Activated B cell treated with CpG ODN at 0.5 μM for 24 hours (primary cell): ENCODE results near the gene PTTG1. TPM values are rescaled to one million over a fixed set of nuclear protein-coding genes. Genes with fewer than 3 reads are reported as not detected.

Experiments
- ATAC-seq: fragments of 200-7000 bp; cut with Tn5 transposase; one replicate; pipeline ENCODE4 v1.10.0; 2021; ENCODE audit warnings: low read depth, mild to moderate bottlenecking, moderate library complexity
- CTCF ChIA-PET: fragments of 350-600 bp; sonication (Branson Sonifier 250); formaldehyde crosslinking; loops from one replicate; lab custom pipeline; 2021; ENCODE audit warnings: antibody characterized with exemption; lab: Charles Lee
- POLR2A ChIA-PET: fragments of 350-600 bp; sonication (Branson Sonifier 250); formaldehyde crosslinking; loops from one replicate; lab custom pipeline; 2021; ENCODE audit warnings: antibody characterized with exemption; lab: Charles Lee
- DNase-seq: peaks from one replicate; pipeline ENCODE4 v3.0.0; 2022
- H3K27ac Mint-ChIP-seq: one replicate; pipeline ENCODE4 v1.8.0; 2020; ENCODE audit warnings: mixed read lengths
- H3K27me3 Mint-ChIP-seq: one replicate; pipeline ENCODE4 v1.8.0; 2021; ENCODE audit warnings: mixed read lengths
- H3K36me3 Mint-ChIP-seq: one replicate; pipeline ENCODE4 v1.8.0; 2021; ENCODE audit warnings: low read depth, mixed read lengths
- H3K4me1 Mint-ChIP-seq: one replicate; pipeline ENCODE4 v1.8.0; 2021; ENCODE audit warnings: mixed read lengths
- H3K4me3 Mint-ChIP-seq: one replicate; pipeline ENCODE4 v1.8.0; 2020; ENCODE audit warnings: mild to moderate bottlenecking, mixed read lengths
- H3K9me3 Mint-ChIP-seq: one replicate; pipeline ENCODE4 v1.8.0; 2020; ENCODE audit warnings: mixed read lengths
- CTCF ChIP-seq: fragments of 200-600 bp; IDR thresholded peaks from one replicate; pipeline ENCODE4 v1.8.0; 2022; ENCODE audit warnings: antibody characterized with exemption, mild to moderate bottlenecking
- intact Hi-C: fragments of 100-400 bp; cut with micrococcal nuclease; formaldehyde crosslinking; loops from one replicate; pipeline ENCODE4 v1.15.1; 2024
- total RNA-seq: library from RNA; stranded (reverse); gene quantifications from 2 replicates; pipeline ENCODE4 v1.2.3, GENCODE V29; 2022

The PTTG1 gene
- total RNA-seq = 15.3 and 16.8 TPM in 2 replicates

- Mint-ChIP-seq H3K27me3 (no peaks in the 10 kb centered on the region), H3K36me3 (peaks cover 16% of the 10 kb centered on the region), H3K27ac (peak within 1 kb of the TSS; percentile 94), H3K4me1 (peaks cover 80% of the 10 kb centered on the region), H3K9me3 (no peaks in the 10 kb centered on the region), H3K4me3 (peak within 1 kb of the TSS; percentile 92)
- intact Hi-C loops = no loop called here
- CTCF ChIA-PET = interaction anchor here (0.6 to 3.9 kb wide), 4 partner anchors 17 to 214 kb away, joined by 3 to 33 read pairs (median 4); no protein-coding TSS in a partner anchor
- TF ChIP-seq CTCF = no peak
- DNase-seq (peak; percentile 88), ATAC-seq (peak; percentile 70)
- POLR2A ChIA-PET = interaction anchor here (0.6 to 2.6 kb wide), 8 partner anchors 12 to 413 kb away, joined by 3 to 27 read pairs (median 5); partner anchors contain the start of genes FAM200C, PWWP2A and TTC1
These were observed at the start of gene PTTG1 for GRCh38 chr5:160421625-160422258. TSS of gene PTTG1 (plus strand) at chr5:160421855. CDS start at chr5:160422313, 458 bp downstream.

GRCh38 chr5:160375166-160375565, 46.5 kb upstream of the PTTG1 start:
- ATAC-seq (no peak), DNase-seq (no peak)
- no peak overlapping the region for H3K4me3 Mint-ChIP-seq
- H3K9me3 Mint-ChIP-seq = no peaks in the 10 kb centered on the region
- ChIA-PET CTCF (no interaction called here), POLR2A (no interaction called here)
- no peak for TF ChIP-seq CTCF
- H3K27ac Mint-ChIP-seq = no peak overlapping the region
- H3K4me1 Mint-ChIP-seq = peaks cover 6% of the 10 kb centered on the region
- peaks cover 53% of the 10 kb centered on the region for H3K27me3 Mint-ChIP-seq
- H3K36me3 Mint-ChIP-seq = no peaks in the 10 kb centered on the region
- intact Hi-C loops = no loop called here

- no peak for TF ChIP-seq CTCF
- ChIA-PET POLR2A (no interaction called here), CTCF (no interaction called here)
- H3K9me3 Mint-ChIP-seq = no peaks in the 10 kb centered on the region
- H3K4me3 Mint-ChIP-seq = no peak overlapping the region
- peaks cover 4% of the 10 kb centered on the region for H3K4me1 Mint-ChIP-seq
- H3K27me3 Mint-ChIP-seq = peaks cover 50% of the 10 kb centered on the region
- intact Hi-C loops = no loop called here
- no peak for DNase-seq
- H3K27ac Mint-ChIP-seq = no peak overlapping the region
- ATAC-seq = no peak
- no peaks in the 10 kb centered on the region for H3K36me3 Mint-ChIP-seq
These were observed 46.0 kb upstream of the PTTG1 start for GRCh38 chr5:160375701-160376100.

GRCh38 chr5:160376416-160376815, 45.2 kb upstream of the PTTG1 start:
- no peak for TF ChIP-seq CTCF
- no peaks in the 10 kb centered on the region for H3K9me3 Mint-ChIP-seq
- H3K36me3 Mint-ChIP-seq = no peaks in the 10 kb centered on the region
- ATAC-seq = no peak
- CTCF ChIA-PET = no interaction called here
- no peaks in the 10 kb centered on the region for H3K4me1 Mint-ChIP-seq
- no peak for DNase-seq
- peaks cover 44% of the 10 kb centered on the region for H3K27me3 Mint-ChIP-seq
- intact Hi-C loops = no loop called here
- H3K4me3 Mint-ChIP-seq = no peak overlapping the region
- no peak overlapping the region for H3K27ac Mint-ChIP-seq
- POLR2A ChIA-PET = no interaction called here

GRCh38 chr5:160377651-160378050, 44.0 kb upstream of the PTTG1 start:
- Mint-ChIP-seq H3K27ac (no peak overlapping the region), H3K36me3 (no peaks in the 10 kb centered on the region), H3K9me3 (no peaks in the 10 kb centered on the region), H3K27me3 (peaks cover 36% of the 10 kb centered on the region), H3K4me3 (no peak overlapping the region), H3K4me1 (peaks cover 3% of the 10 kb centered on the region)
- ChIA-PET POLR2A (interaction anchor here (0.6 kb wide), 1 partner anchor 26 kb away, joined by 3 read pairs; no protein-coding TSS in a partner anchor), CTCF (no interaction called here)
- DNase-seq = no peak
- intact Hi-C loops = no loop called here
- ATAC-seq = no peak
- no peak for TF ChIP-seq CTCF
